ENCODE data around the gene LPAR1. TPM values are rescaled to one million over a fixed set of nuclear protein-coding genes. Genes with fewer than 3 reads are reported as not detected.

Gene LPAR1
- total and polyA plus RNA-seq, 9 of the 15 experiments (the other 6 are each of a cell fraction or from before 2014, with no cell fraction given): 0.13 TPM; not detected in 8

DNA sequence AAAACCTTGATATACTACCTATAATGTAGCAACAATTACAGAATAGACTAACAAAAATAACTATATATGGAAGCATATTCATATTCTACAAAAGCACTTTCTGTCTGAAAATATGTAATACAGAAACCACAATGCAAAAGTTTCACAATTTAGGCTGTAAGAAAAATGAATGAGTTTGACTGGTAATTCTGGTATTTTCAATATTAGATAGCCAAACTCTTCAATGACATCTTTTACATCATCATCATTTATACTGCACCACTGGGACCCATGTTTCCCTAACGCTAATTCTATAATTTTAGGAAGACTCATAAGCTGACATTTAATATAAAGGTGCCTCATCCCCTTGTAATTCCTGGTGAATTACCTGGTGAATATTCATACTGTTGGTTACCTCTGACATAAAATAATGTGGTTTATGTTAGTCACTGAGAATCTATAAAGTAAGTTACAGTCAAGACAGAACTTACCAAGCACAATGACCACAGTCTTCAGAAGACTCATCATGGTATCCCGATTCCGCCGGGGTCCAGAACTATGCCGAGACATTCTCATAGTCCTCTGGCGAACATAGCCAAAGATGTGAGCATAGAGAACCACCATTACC is 97.2 kb downstream of the LPAR1 start (continued):
- no peak for TF ChIP-seq ZNF124 (CRISPR knock-in tag; IDR thresholded peaks at IDR 0.05)
- TF ChIP-seq L3MBTL2 (IDR thresholded peaks at IDR 0.05): no peak
- no peak for TF ChIP-seq SRSF9 (IDR thresholded peaks at IDR 0.05; ENCODE audit: borderline replicate concordance, low read depth, low read length)
- TF ChIP-seq, protein P1, sequence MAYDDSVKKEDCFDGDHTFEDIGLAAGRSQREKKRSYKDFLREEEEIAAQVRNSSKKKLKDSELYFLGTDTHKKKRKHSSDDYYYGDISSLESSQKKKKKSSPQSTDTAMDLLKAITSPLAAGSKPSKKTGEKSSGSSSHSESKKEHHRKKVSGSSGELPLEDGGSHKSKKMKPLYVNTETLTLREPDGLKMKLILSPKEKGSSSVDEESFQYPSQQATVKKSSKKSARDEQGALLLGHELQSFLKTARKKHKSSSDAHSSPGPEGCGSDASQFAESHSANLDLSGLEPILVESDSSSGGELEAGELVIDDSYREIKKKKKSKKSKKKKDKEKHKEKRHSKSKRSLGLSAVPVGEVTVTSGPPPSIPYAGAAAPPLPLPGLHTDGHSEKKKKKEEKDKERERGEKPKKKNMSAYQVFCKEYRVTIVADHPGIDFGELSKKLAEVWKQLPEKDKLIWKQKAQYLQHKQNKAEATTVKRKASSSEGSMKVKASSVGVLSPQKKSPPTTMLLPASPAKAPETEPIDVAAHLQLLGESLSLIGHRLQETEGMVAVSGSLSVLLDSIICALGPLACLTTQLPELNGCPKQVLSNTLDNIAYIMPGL (CRISPR knock-in tag; IDR thresholded peaks at IDR 0.05): no peak
- TF ChIP-seq, protein P2, sequence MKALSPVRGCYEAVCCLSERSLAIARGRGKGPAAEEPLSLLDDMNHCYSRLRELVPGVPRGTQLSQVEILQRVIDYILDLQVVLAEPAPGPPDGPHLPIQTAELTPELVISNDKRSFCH (CRISPR knock-in tag; IDR thresholded peaks at IDR 0.05): no peak
- TF ChIP-seq, protein P2 (tag; IDR thresholded peaks at IDR 0.05): no peak

DNA sequence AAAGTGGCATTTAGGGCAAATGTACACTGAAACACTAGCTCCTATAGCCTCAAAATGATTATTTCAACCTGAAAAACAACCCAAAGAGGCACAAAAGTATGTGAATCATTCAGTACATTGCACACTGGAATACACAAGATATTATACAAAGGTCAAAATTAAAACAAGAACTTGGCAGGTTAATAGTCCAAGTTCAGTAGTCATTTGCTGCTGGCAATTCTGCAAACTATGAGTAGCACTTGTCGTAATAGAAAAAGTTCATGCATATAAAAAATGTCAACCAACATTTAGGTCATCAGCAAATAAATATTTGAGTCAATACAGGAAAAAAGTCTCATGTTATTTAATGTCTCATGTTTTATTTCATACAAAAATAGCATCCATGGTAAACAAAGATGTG is 98.7 kb downstream of the LPAR1 start:
- H4K20me1 ChIP-seq (replicated peaks; ENCODE audit: control insufficient read depth, insufficient read depth, low read length): no peaks in the 10 kb centered on the region
- no peak overlapping the region for H2AFZ ChIP-seq (ENCODE audit: low read depth, low read length)
- in situ Hi-C loops (cut with MboI) (no loop called here), intact Hi-C loops (cut with micrococcal nuclease) (no loop called here)
- FAIRE-seq (no peak), DNase-seq (ENCODE audit: extremely low read depth in 1 of 4, low spot score in 3 of 4) (no peak), ATAC-seq (no peak)
- H3K27ac ChIP-seq (ENCODE audit: extremely low read depth, low read depth, low read length): no peak overlapping the region
- no TSS peak for BruUV-seq (replicated peaks)
- no peak overlapping the region for H3K4me3 ChIP-seq
- TF ChIP-seq MXD1 (CRISPR knock-in tag; IDR thresholded peaks at IDR 0.05; ENCODE audit: borderline replicate concordance, poor library complexity, severe bottlenecking): no peak
- no peak for TF ChIP-seq NONO (IDR thresholded peaks at IDR 0.05; ENCODE audit: low read depth in 2 of 2, low read length in 1 of 2)
- no peak for TF ChIP-seq ZBTB34 (CRISPR knock-in tag; IDR thresholded peaks at IDR 0.05)
- no peaks in the 10 kb centered on the region for H3K27me3 ChIP-seq (ENCODE audit: control insufficient read depth in 2 of 2, insufficient read depth in 2 of 2, low read length in 2 of 2)
- H3K79me2 ChIP-seq (ENCODE audit: control insufficient read depth, insufficient read depth, low read length): no peaks in the 10 kb centered on the region
- no peak overlapping the region for H3K9ac ChIP-seq (ENCODE audit: insufficient read depth in 1 of 2, low read depth in 2 of 2, low read length in 2 of 2)
- POLR2A ChIA-PET: no interaction called here
- no peak overlapping the region for H3K4me2 ChIP-seq (ENCODE audit: insufficient read depth, low read length)
- H3K9me3 ChIP-seq (replicated peaks; ENCODE audit: control insufficient read depth, insufficient read depth, low read depth, low read length): no peaks in the 10 kb centered on the region
- no peaks in the 10 kb centered on the region for H3K4me1 ChIP-seq (replicated peaks in 1 of 2; ENCODE audit: control insufficient read depth in 2 of 2, insufficient read depth in 2 of 2, low read length in 2 of 2)
- CTCF ChIA-PET (ENCODE audit: low intra/inter-chr PET ratio): no interaction called here
- 0% methylated on average over 1 of the region's 1 CpG for WGBS (ENCODE audit: insufficient coverage, low coverage, missing lambda C conversion rate)
- no peaks in the 10 kb centered on the region for H3K36me3 ChIP-seq (ENCODE audit: control insufficient read depth, insufficient read depth, low read length)
- no peaks in the 10 kb centered on the region for H3K9me1 ChIP-seq (ENCODE audit: control insufficient read depth, insufficient read depth, low read length)

Data from K562 (cell line).